ENCODE measurements around the gene CD247. TPM values are rescaled to one million over a fixed set of nuclear protein-coding genes. Genes with fewer than 3 reads are reported as not detected.

Gene CD247
- total and polyA plus RNA-seq, 2 of the 4 experiments (the other 2 are of a cell fraction): not detected

DNA sequence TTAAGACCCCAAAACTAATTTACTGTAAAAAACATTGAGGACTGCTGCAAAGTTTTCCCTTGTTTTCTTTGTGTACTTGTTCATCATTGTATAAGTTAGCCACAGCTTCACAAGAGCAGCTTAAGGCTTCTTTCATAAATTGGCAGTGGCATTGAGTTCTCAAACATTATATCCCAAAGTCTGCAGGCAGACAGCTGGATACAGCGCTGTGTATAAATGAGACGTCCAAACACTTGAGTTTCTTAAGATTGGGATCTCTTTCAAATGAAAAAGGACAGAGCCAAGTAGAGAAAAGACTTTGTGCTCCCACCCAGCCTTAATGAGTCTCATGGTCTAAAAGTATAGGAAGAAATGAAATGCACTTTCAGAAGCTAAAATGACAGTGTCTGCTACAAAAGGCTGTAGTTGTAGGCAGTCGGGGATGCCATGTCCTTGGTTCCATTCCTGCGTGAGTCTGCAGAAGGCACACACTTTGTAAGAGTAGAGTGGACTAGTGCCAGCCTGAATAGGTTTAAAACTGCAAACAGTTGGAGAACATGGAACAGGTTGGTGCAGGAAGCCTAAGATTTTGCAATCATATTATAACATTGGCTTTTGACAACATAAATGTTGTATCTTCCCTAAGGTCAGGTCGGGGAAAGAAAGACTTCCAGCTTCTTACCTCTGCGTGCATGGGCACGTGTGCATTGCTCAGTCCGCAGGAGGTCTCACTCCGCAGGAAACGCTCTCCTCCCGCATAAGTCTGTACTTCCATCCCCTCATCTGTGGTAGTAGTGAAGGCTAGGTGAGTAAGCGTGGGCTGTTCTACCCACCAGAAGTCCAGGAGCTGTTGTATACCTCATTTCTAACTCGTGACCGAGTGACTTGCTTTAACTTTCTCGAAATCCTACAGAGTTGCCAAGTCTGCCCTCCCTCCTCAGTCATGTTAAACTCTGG, 94.4 kb downstream of the CD247 start:
- no peak overlapping the region for H2AK5ac ChIP-seq (ENCODE audit: low read depth, low read length)
- H3K4me1 ChIP-seq (ENCODE audit: control insufficient read depth, insufficient read depth, low read length): no peaks in the 10 kb centered on the region; the same call in 1 of the 2 replicates
- intact Hi-C loops (cut with micrococcal nuclease): no loop called here
- H4K8ac ChIP-seq (ENCODE audit: low read depth in 2 of 2, low read length in 2 of 2): no peak overlapping the region
- H3K4ac ChIP-seq (ENCODE audit: low read depth, low read length): no peak overlapping the region
- no peak overlapping the region for H3K4me3 ChIP-seq (ENCODE audit: insufficient read depth, low read depth, low read length)
- H3K9me3 ChIP-seq (ENCODE audit: control insufficient read depth, insufficient read depth, low read length): no peaks in the 10 kb centered on the region
- no peak for DNase-seq
- ChIA-PET CTCF (interaction anchor here (0.6 to 1.7 kb wide), 2 partner anchors 23 to 45 kb away, joined by 3 to 10 read pairs; no protein-coding TSS in a partner anchor), POLR2A (ENCODE audit: unreplicated experiment) (no interaction called here)
- in situ Hi-C loops (cut with MboI; ENCODE audit: low sequenced_read_pairs): loop anchor here (10.0 kb wide), 1 partner anchor 61 kb away; no protein-coding TSS in a partner anchor
- H2BK20ac ChIP-seq (ENCODE audit: low read depth, low read length): no peak overlapping the region
- no peak overlapping the region for H3K9ac ChIP-seq (ENCODE audit: low read depth, low read length)
- no peak overlapping the region for H3K23ac ChIP-seq (ENCODE audit: low read depth, low read length)
- H3K56ac ChIP-seq (ENCODE audit: extremely low read depth, insufficient read depth, low read length): no peak overlapping the region
- H3K79me1 ChIP-seq (ENCODE audit: low read depth in 1 of 2, low read length in 2 of 2): no peaks in the 10 kb centered on the region
- H3K9me1 ChIP-seq (ENCODE audit: insufficient read depth, low read length): no peaks in the 10 kb centered on the region
- ATAC-seq (ENCODE audit: low read depth): no peak
- H3K27me3 ChIP-seq (ENCODE audit: control insufficient read depth, insufficient read depth, low read length): no peaks in the 10 kb centered on the region
- no peak overlapping the region for H3K27ac ChIP-seq (ENCODE audit: insufficient read depth, low read length)
- H4K20me1 ChIP-seq (ENCODE audit: insufficient read depth, low read length): no peaks in the 10 kb centered on the region
- BruUV-seq (replicated peaks): no TSS peak
- no peak overlapping the region for H4K91ac ChIP-seq (ENCODE audit: insufficient read depth, low read depth, low read length)
- no peak overlapping the region for H4K5ac ChIP-seq (ENCODE audit: low read depth, low read length)
- no peak overlapping the region for H2BK5ac ChIP-seq (ENCODE audit: low read depth, low read length, poor library complexity, severe bottlenecking)
- WGBS, 2 experiments (ENCODE audit: extremely low coverage in 2 of 2, insufficient read length in 1 of 2): 94% methylated on average over 3 of the region's 15 CpGs; no CpG with 5 or more reads in 1 of the 2 experiments
- H2AFZ ChIP-seq (replicated peaks; ENCODE audit: low read length, poor library complexity): no peak overlapping the region
- H2BK15ac ChIP-seq (ENCODE audit: low read depth, low read length): no peak overlapping the region
- H3K36me3 ChIP-seq (ENCODE audit: control insufficient read depth, insufficient read depth, low read length): no peaks in the 10 kb centered on the region; the same call in 1 of the 2 replicates
- no peak overlapping the region for H2BK120ac ChIP-seq (ENCODE audit: low read depth, low read length)
- dilution Hi-C loops (cut with HindIII; ENCODE audit: low sequenced_read_pairs, unreplicated experiment): no loop called here
- H2AK9ac ChIP-seq (replicated peaks; ENCODE audit: low read depth, low read length, poor library complexity): no peak overlapping the region
- H3K4me2 ChIP-seq (ENCODE audit: low read depth, low read length): no peak overlapping the region
- no peak overlapping the region for H3K14ac ChIP-seq (replicated peaks; ENCODE audit: low read depth, low read length)
- H3K18ac ChIP-seq (ENCODE audit: low read depth, low read length): no peak overlapping the region
- TF ChIP-seq POLR2A (IDR thresholded peaks at IDR 0.05; ENCODE audit: low read depth, low read length) (no peak), BHLHE40 (IDR thresholded peaks at IDR 0.05; ENCODE audit: low read depth, low read length) (no peak), CEBPB (IDR thresholded peaks at IDR 0.05; ENCODE audit: low read depth, low read length) (no peak), CHD1 (IDR thresholded peaks at IDR 0.05; ENCODE audit: low read depth, low read length) (no peak), FOS (IDR thresholded peaks at IDR 0.05; ENCODE audit: low read depth, low read length) (no peak), RCOR1 (IDR thresholded peaks at IDR 0.05; ENCODE audit: insufficient replicate concordance, low read length) (no peak), NFE2L2 (IDR thresholded peaks at IDR 0.05; ENCODE audit: low read depth, low read length) (no peak), MAZ (IDR thresholded peaks at IDR 0.05; ENCODE audit: borderline replicate concordance, low read depth, low read length) (no peak), RAD21 (IDR thresholded peaks at IDR 0.05; ENCODE audit: low read length) (no peak), MXI1 (IDR thresholded peaks at IDR 0.05; ENCODE audit: borderline replicate concordance, low read depth, low read length) (no peak), MAFK (IDR thresholded peaks at IDR 0.05; ENCODE audit: low read depth, low read length) (no peak)
- TF ChIP-seq, protein P1, sequence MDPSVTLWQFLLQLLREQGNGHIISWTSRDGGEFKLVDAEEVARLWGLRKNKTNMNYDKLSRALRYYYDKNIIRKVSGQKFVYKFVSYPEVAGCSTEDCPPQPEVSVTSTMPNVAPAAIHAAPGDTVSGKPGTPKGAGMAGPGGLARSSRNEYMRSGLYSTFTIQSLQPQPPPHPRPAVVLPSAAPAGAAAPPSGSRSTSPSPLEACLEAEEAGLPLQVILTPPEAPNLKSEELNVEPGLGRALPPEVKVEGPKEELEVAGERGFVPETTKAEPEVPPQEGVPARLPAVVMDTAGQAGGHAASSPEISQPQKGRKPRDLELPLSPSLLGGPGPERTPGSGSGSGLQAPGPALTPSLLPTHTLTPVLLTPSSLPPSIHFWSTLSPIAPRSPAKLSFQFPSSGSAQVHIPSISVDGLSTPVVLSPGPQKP (IDR thresholded peaks at IDR 0.05; ENCODE audit: borderline replicate concordance, low read depth, low read length): no peak
- TF ChIP-seq, protein P2, sequence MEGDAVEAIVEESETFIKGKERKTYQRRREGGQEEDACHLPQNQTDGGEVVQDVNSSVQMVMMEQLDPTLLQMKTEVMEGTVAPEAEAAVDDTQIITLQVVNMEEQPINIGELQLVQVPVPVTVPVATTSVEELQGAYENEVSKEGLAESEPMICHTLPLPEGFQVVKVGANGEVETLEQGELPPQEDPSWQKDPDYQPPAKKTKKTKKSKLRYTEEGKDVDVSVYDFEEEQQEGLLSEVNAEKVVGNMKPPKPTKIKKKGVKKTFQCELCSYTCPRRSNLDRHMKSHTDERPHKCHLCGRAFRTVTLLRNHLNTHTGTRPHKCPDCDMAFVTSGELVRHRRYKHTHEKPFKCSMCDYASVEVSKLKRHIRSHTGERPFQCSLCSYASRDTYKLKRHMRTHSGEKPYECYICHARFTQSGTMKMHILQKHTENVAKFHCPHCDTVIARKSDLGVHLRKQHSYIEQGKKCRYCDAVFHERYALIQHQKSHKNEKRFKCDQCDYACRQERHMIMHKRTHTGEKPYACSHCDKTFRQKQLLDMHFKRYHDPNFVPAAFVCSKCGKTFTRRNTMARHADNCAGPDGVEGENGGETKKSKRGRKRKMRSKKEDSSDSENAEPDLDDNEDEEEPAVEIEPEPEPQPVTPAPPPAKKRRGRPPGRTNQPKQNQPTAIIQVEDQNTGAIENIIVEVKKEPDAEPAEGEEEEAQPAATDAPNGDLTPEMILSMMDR (conservative IDR thresholded peaks at IDR 0.05; ENCODE audit: low read depth, low read length): no peak
- TF ChIP-seq, protein P3, sequence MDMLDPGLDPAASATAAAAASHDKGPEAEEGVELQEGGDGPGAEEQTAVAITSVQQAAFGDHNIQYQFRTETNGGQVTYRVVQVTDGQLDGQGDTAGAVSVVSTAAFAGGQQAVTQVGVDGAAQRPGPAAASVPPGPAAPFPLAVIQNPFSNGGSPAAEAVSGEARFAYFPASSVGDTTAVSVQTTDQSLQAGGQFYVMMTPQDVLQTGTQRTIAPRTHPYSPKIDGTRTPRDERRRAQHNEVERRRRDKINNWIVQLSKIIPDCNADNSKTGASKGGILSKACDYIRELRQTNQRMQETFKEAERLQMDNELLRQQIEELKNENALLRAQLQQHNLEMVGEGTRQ (IDR thresholded peaks at IDR 0.05; ENCODE audit: low read depth, low read length): no peak
